Dedifferentiated amniotic fluid mesenchymal stem cell (primary cell): ENCODE data around the gene TRMT1.
"Not testable (repeated sequence)": the region's sequence is repeated elsewhere in the genome, so short reads cannot be mapped to it uniquely, and the experiment has no call there.

Source experiments
- DNase-seq: peaks from one replicate; pipeline ENCODE4 v3.0.0-alpha.2; 2016; ENCODE audit errors: extremely low spot score

Gene TRMT1

DNA sequence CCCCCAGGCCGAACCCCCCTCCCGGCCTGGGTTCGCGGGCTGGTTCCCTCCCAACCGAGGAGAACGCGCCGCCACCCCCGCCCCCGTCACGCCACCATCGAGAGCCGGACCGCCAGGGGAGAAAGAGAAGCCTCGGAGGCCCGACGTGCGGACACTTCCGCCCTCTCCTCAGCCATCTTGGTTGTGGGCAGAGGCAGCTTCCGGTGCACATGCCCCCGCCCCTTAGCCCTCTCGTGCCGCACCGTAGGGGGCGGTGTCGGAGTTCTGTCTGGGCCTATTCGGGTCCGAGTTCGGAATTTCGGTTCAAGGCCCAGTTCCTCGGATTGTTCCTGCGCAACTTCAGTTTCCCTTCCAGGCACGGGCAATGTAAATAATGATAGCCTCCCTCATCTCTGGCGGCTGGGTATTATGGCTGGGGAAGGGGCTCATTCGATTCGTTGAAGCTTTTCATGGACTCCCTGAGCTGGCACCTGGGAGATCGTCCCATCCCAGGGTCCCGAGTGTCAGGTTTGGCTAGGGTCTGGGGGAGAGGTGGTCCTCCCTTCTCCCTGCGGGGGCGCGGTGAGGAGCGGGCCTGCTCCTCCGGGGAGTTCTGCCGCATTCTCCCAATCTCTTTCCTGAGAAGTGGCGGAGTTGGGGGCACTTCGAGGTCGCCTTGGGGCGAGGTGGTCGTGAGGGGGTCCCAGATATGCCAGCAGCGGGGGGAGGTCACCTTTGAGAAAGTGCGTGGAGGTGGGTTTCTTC lies 33.8 kb upstream of the TRMT1 start, which contains the start of the genes IER2 and STX10:
Gene IER2 (plus strand): TSS at position 225 of the 744 bp plus-strand sequence. CDS start 2,776 bp downstream, outside the sequence.
Gene STX10 (minus strand): TSS at position 189 of the 744 bp plus-strand sequence. CDS start 202 bp downstream, outside the sequence.
- DNase-seq = peak; percentile 94

DNA sequence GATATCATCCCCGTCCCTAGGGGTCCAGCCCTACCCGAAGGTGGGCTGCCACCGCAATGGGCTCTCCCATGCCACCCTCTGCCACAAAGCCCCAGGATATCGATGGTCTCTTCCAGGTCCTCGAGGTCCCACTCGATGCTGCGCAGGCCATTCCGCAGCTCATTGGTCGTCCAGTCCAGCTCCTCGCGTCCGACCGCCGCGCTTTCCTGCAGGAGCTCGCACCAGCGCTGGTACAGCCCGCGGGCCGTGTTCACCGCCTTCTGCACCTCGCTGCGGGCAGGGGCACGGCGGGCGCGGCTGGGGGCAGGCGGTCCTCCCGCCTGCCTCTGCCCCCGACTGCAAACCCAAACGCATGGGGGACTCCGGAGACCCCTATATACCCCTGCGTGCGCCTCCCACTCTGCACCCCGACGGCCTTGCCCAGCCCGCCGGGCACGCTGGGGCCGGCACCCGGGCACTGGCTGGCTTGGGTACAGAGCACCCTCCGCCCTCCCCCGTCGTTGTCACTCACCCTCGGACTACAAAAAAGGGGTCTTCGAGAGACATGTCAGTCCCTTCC lies 33.2 kb upstream of the TRMT1 start:
- no peak for DNase-seq

DNA sequence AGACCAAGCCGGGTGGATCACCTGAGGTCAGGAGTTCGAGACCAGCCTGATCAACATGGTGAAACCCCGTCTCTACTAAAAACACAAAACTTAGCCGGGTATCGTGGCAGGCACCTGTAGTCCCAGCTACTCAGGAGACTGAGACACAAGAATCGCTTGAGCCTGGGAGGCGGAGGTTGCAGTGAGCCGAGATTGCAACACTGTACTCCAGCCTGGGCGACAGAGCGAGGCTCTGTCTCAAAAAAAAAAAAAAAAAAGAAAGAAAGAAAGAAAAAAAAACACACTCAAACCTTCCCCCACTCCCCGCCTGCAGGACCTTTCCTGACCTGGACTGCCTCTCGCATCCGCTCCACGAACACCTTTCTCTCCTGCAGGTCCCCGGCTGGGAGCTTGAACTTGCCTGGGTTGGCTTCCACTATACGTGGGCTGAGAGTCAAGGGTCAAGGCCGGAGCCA lies 32.7 kb upstream of the TRMT1 start:
- not testable (repeated sequence) for DNase-seq

DNA sequence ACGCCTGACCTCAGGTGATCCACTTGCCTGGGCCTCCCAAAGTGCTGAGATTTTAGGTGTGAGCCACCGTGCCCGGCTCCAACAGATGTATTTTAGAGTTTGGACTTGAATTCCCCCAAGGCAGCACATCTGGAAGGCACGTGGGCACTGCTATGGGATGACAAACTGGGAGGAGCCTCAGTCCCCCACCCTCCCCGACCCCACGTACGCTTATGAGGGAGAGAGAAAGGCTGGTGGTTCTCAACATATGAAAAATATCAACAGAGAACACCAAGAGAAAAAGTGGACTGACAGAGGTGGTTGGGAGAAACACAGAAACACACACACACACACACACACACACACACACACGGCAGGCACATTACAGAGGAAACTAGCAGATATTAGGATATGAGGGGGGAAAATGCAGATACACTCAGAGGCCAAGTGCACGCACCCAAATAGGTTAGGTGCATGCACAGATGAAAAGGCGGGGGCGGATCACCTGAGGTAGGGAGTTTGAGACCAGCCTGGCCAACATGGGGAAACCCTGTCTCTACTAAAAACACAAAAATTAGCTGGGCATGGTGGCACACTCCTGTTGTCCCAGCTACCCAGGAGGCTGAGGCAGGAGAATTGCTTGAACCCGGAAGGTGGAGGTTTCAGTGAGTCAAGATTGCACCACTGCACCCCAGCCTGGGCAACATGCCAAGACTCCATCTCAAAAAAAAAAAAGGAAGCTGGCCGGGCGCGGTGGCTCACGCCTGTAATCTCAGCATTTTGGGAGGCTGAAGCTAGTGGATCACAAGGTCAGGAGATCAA lies 30.4 kb upstream of the TRMT1 start:
- DNase-seq = no peak

DNA sequence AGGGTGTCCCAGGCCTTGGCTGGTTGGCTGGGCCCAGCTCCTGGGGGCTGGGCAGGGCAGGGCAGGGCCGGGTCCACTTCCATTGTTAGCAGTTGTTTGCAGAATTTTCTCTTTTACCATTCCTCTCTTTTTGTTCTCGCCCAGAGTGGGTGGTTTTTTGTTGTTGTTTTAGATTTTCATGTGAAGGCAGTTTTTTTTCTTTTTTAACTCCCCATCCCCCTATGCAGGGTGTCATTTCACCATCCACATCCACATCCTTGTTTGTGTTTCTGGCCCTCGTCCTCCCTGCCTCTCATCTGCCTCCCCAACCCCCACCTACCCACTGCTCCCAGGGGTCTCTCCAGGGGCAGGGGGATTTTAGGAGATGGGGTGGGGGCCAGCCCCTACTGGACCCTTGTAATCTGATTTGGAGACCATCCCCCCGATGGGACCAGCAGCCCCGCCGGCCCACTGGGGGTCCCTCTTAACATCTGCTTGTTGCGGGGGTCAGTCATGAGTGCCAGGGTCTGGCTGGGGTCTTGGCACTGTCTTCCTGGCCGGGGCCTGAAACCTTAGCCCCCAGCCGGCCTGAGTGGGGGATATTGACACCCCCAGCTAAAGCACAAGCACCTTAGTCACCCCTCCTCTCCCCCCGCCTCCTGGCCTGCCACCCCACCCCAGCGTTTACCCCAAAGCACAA lies 23.2 kb upstream of the TRMT1 start:
- DNase-seq = no peak

DNA sequence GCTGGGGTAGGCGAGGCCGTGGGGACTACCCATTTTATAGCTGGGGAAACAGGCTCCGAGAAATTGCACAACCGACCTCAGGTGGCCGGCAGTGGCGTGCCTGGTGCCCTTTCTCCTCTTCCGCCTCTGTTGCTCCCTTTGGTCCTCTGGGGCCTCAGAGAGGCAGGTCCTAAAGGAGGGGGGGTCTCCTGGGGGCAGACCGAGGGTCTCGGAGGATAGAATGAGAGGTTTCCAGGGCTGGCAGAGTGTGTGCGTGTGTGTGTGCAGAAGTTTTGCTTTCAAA lies 22.3 kb upstream of the TRMT1 start:
- no peak for DNase-seq

DNA sequence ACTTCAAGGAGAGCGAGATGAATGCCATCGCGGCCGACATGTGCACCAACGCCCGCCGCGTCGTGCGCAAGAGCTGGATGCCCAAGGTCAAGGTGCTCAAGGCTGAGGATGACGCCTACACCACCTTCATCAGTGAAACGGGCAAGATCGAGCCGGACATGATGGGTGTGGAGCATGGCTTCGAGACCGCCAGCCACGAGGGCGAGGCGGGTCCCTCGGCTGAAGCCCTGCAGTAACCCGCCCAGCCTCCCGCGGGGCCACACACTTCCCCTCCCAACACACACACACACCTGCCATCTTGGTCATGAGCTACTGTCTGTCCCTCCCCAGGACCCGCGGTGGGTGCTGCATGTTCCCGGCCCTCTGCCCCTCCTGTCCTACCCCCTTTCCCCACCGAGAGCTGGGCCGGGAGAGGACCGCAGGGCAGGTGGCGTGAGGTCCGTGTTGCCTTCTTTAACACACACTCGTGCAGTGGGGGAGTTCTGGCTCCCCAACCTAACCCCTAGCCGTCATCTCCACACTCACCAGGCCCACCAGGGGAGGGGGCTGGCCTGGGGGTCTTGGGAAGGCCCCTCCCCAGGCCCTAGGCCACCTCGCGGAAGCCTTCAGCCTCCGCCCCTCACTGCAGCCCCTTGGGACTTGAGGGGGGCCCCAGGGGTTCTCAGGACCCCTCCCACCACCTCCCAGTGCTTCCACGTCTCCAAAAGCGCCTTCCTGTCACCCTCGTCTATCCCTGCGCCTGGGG lies 21.8 kb upstream of the TRMT1 start:
- DNase-seq = no peak

DNA sequence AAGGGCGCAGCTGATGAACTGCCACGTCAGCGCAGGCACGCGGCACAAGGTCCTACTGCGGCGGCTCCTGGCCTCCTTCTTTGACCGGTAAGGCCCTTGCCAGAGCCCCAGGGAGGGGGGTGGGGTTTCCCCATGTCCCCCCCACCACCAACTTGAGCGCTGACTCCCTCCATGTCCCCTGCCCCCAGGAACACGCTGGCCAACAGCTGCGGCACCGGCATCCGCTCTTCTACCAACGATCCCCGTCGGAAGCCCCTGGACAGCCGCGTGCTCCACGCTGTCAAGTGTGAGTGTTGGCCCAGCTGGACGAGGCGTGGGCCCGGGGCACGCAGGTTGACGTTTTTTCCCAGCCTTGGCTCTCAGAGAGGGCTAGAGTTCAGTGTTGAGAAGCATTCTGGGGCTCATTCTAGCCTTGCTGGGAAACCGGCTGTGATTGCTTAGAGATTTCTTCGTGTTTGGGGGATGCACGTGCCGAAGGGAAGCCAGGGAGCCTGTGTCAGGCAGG lies 20.8 kb upstream of the TRMT1 start:
- DNase-seq = no peak

DNA sequence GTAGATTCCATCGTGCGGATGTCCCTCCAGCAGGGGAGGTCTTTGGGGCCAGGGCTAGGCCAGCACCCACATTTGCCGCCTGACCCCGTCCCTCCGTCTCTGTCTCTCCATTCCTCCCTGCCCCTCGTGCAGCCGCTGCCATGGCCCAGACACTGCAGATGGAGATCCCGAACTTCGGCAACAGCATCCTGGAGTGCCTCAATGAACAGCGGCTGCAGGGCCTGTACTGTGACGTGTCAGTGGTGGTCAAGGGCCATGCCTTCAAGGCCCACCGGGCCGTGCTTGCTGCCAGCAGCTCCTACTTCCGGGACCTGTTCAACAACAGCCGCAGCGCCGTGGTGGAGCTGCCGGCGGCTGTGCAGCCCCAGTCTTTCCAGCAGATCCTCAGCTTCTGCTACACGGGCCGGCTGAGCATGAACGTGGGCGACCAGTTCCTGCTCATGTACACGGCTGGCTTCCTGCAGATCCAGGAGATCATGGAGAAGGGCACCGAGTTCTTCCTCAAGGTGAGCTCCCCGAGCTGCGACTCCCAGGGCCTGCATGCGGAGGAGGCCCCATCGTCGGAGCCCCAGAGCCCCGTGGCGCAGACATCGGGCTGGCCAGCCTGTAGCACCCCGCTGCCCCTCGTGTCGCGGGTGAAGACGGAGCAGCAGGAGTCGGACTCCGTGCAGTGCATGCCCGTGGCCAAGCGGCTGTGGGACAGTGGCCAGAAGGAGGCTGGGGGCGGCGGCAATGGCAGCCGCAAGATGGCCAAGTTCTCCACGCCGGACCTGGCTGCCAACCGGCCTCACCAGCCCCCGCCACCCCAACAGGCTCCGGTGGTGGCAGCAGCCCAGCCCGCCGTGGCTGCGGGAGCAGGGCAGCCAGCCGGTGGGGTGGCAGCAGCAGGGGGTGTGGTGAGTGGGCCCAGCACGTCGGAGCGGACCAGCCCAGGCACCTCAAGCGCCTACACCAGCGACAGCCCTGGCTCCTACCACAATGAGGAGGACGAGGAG lies 18.8 kb upstream of the TRMT1 start:
- no peak for DNase-seq

DNA sequence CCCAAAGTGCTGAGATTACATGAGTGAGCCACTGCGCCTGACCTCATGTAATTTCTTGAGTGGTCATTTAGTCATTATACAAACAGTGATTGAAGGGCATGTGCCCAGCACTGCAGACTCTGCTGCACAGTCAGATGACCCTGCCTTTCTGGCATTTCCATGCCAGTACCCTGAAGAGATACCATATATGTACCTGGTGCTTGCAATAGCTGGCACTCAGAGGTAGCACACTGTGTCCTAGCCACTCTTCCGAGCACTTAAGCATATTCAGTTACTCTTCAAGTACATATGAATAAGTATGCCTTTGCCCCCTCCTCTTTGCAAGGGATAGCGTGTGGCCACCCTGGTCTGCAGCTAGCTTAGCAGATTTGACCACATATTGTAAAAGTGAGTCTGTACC lies 18.1 kb upstream of the TRMT1 start:
- DNase-seq = no peak

DNA sequence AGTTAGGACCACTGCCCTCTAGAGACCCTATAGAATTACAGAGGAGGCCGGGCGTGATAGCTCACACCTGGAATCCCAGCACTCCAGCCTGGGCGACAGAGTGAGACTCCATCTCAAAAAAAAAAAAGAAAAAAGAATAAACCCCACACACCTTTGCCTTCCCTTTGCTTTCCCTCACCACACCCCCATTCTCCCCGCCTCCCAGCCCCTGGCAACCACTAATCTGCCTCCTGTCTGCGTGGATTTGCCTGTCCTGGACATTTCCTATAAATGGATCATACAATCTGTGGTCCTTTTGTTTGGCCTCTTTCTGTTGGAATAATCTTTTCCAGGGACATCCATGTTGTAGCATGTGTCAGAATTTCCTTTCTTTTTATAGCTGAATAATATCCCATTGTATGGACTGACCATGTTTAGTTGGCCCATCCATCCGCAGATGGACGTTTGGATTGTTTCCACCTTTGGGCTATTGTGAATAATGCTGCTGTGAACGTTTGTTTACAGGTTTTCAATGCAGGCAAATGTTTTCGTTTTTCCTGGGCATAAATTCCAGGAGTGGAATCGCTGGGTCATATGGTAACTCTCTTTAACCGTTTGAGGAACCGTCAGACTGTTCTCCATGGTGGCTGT lies 16.8 kb upstream of the TRMT1 start:
- DNase-seq = no peak

DNA sequence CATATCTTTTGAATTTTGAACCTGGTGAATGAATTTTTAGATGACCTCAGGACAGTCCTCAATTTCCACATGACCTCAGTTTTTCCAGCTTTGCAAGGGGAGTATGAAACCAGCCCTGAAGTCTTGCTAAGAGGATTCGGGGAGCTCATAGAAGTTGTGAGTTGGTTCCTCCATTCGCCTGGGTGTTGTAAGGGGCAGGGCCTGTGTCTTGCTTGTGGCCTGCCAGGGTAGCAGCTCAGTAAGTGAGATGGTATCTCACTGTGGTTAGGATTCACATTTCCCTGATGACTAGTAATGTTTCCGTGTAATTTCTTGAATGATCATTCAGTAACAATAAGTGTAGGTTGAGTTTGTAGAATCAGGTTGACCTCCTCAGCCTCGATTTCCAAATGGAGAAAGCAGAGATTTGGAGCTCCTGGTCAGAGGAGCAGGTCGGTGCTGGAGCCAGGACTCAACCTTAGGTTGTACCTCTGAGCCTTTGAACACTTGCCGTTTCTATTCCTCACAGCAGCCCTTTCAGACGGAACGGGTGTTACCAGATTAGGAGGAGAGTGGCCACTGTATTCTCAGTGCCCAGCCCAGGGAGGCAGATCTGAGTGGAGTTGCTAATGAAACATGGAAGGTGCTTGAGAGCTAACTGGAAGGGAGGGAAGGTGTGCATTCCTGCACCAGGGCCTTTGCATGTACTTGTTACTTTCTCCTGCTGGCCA lies 16.1 kb upstream of the TRMT1 start:
- peak; percentile 26 for DNase-seq

DNA sequence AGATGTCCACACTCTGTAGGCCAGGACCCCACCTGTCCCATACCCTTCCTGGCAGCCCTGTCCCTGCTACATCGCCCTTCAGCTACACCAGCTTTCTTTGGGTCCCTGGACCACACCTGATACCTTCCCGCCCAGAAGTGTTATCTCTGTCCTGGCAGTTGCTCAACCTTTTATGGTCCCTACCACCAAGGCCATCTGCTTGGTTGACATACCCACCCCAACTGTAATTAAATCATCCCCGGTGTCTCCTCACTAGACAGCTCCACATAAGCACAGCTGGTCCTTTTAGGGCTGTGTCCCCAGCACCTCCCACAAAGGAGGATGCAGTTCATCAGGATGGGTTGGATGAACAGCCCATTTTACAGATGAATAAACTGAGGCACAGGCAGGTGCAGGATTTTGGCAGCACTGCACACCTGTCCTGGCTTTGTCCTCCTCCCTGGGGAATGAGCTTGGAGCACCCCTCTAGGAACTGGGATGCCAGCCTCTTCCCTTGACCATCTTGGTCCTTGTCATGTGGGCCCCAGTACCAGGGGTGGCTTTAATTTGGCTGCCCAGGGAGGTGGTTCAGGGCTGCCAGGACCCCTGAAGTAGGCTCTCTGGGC lies 14.4 kb upstream of the TRMT1 start:
- no peak for DNase-seq

DNA sequence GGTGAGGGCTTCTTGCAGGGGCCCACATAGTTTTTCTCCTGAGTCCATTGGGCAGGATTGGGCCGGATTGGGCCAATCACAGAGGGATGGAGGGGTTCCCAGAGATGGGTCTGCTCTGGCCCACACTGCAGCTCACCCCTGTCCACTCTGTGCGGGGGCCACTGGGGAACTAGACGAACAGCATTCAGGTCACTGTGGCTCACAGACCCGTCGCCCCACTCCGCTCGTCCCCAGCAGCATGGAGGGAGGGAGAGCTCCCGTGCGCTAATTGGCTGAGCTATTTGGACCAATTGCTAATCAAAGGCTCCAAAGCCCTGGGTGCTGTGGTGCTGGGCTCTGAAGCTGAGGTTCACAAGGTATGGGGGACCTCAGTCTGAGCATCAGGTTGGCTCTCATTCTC lies 12.8 kb upstream of the TRMT1 start:
- DNase-seq = no peak

DNA sequence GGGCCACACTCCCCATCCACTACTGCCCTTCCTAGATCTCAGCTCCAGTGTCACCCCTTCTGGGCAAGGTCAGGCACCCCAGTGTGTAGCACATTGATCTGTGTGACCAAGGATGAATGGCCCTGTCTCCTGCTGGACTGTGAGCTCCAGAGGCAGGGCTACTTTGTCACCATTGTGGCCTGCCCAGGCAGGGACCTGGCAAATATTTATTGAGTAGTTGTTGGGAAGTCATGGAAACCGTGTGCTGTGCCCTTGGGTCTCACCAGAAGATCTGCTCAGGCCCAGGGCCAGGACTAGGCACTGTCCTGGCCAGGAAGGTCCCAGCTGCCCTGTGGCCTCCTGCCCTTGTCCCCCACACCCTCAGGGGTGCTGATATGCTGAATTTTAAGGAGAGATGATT lies 12.0 kb upstream of the TRMT1 start:
- DNase-seq = no peak

DNA sequence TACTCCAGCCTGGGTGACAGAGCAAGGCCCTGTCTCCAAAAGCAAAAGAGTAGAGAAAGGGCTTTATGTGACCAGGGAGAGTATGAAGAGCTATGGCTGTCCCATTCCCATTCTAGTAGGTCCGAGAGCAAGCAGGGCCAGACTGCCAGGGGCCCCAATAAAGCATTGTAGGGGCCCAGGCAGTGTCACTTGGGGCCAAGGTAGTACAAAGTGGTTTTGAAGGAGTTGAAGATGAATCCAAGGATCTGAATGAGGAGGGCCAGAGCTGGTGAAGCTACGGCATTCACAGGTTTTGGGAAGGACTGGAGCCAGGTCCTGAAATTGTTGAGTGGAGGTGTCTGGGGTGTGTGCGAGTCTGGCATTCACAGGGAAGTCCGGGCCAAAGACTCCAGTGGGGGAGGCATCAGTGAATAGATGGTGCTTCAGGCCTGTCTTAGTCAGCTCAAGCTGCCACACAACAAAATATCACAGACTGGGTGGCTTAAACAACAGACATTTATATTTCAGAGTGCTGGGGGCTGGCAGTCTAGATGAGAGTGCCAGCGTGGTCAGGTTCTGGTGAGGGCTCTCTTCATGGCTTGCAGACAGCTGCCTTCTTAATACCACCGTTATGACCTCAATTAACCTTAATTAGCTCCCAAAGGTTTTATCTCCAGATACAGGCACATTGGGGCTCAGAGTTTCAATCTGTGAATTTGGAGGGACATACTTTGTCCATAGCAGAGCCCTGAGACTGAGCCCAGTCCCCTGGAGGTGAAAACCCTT lies 11.5 kb upstream of the TRMT1 start:
- DNase-seq = no peak

DNA sequence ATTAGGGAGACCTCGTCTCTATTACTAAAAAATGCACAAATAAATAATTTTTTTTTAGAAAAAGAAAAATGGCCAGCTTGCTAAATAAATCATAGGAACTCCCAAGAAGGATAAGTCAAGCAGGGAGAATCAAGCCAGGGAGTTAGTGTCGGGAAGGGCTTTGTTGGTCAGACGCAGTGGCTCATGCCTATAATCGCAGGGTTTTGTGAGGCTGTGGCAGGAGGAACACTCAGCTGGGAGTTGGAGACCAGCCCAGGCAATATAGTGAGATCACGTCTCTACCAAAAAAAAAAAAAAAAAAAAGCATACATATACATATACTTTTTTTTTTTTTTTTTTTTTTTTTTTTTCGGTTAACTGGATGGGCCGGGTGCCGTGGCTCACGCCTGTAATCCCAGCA lies 10.5 kb upstream of the TRMT1 start:
- DNase-seq = no peak
